Stimulated activated naive CD8-positive, alpha-beta T cell treated with anti-CD3 and anti-CD28 coated beads, Interleukin-15, Interleukin-2, amounts not matched to agents 100 ng/mL and 50 ng/mL, for 24 hours (primary cell): ENCODE results near the gene IL36B.
"Not testable (repeated sequence)": the region's sequence is repeated elsewhere in the genome, so short reads cannot be mapped to it uniquely, and the experiment has no call there.

Experiments used
- H3K27ac Mint-ChIP-seq: one replicate; pipeline ENCODE4 v1.8.0; 2021; ENCODE audit warnings: mild to moderate bottlenecking, mixed read lengths
- H3K27me3 Mint-ChIP-seq: one replicate; pipeline ENCODE4 v1.8.0; 2021; ENCODE audit warnings: mixed read lengths
- H3K36me3 Mint-ChIP-seq: one replicate; pipeline ENCODE4 v1.8.0; 2021; ENCODE audit warnings: low read depth, mixed read lengths
- H3K4me1 Mint-ChIP-seq: one replicate; pipeline ENCODE4 v1.8.0; 2021; ENCODE audit warnings: low read depth, mixed read lengths
- H3K4me3 Mint-ChIP-seq: one replicate; pipeline ENCODE4 v1.8.0; 2021; ENCODE audit warnings: mild to moderate bottlenecking, mixed read lengths
- H3K9me3 Mint-ChIP-seq: one replicate; pipeline ENCODE4 v1.8.0; 2021; ENCODE audit warnings: mixed read lengths

Gene IL36B

DNA sequence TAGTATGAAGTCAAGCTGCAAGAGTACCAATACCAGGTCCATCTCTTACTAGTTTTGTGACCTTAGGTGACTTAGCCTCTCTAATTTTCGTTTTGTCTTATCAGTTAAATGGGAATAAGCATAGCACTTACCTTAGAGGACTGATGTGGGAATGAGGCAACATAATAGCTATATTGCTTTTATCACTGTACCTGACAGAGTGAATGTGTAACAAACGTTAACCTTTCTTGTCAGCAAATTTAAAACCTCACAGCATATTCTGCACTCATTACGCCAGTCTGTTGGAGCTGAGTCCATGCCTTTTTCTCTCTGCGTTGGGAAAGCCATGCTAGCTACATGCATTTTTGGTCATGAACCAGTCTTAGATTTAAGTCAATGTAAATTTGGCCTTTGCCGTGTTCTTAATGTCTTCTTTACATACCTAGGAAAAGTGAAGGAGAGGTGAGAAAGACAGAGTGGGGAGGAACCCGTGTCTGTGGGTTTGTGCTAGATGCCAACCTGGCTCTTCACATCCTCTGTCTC, at the start of gene IL36B:
TSS of gene IL36B (minus strand) at position 472 of the 522 bp plus-strand sequence.
- Mint-ChIP-seq H3K27ac (no peak within 1 kb of the TSS), H3K9me3 (peaks cover 24% of the 10 kb centered on the region), H3K4me3 (no peak within 1 kb of the TSS), H3K27me3 (no peaks in the 10 kb centered on the region), H3K4me1 (peaks cover 17% of the 10 kb centered on the region), H3K36me3 (peaks cover 4% of the 10 kb centered on the region)

DNA sequence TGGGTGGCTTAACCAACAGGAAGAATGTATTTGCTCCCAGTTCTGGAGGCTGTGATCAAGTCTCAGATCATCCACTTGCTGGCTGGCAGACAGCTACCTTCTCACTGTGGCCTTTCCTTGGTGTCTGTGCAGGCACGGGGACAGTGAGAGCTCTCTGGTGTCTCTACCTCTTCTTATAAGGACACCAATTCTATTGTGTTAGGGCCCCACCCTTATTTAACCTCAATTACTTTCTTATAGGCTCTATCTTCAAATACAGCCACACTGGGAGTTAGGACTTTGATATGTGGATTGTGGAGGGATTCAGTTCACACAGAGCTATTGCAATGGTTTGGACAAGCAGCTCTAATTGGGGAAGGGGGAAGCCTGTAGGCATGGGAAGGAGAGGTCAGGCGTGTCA, 49.5 kb upstream of the IL36B start:
- H3K27ac Mint-ChIP-seq: peak overlapping the region; percentile 93
- peaks cover 3% of the 10 kb centered on the region for H3K27me3 Mint-ChIP-seq
- peaks cover 10% of the 10 kb centered on the region for H3K36me3 Mint-ChIP-seq
- H3K4me1 Mint-ChIP-seq: peaks cover 62% of the 10 kb centered on the region
- peaks cover 28% of the 10 kb centered on the region for H3K9me3 Mint-ChIP-seq
- no peak overlapping the region for H3K4me3 Mint-ChIP-seq

DNA sequence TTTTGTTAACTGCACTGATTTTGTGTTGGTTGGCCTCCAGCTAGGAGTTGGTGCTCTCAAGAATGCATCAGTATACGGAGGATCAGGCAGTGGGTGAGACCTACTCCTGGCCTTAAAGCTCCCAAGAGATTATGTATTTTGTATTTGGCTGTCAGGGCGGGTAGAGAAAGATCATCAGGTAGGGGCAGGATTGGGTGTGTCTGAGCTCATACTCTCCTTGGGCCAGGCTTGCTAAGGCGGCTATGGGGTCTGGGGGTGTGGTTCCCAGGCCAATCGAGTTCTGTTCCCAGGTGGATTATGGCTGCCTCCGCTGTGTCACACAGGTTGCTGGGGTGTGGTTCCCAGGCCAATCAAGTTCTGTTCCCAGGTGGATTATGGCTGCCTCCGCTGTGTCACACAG, 45.9 kb upstream of the IL36B start:
- Mint-ChIP-seq H3K27me3 (no peaks in the 10 kb centered on the region), H3K4me3 (peak overlapping the region; percentile 10), H3K27ac (peak overlapping the region; percentile 71), H3K36me3 (peaks cover 10% of the 10 kb centered on the region), H3K9me3 (peaks cover 26% of the 10 kb centered on the region), H3K4me1 (peaks cover 40% of the 10 kb centered on the region)

DNA sequence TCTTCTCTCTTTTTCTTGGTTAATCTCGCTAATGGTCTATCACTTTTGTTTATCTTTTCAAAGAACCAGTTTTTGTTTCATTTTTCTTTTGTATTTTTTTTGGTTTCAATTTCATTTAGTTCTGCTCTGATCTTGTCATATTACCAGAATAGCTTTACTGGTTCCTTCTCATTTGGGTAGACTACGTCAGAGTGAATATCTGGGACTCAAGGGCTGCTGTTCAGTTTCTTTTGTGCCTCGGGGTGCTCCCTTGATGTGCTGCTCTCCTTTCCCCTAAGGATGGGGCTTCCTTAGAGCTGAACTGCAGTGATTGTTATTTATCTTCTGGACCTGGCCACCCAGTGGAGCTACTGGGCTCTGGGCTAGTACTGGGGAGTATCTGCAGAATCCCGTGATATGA, 45.4 kb upstream of the IL36B start:
- H3K9me3 Mint-ChIP-seq: peaks cover 25% of the 10 kb centered on the region
- H3K27me3 Mint-ChIP-seq: no peaks in the 10 kb centered on the region
- peaks cover 9% of the 10 kb centered on the region for H3K36me3 Mint-ChIP-seq
- H3K4me1 Mint-ChIP-seq: peaks cover 35% of the 10 kb centered on the region
- peak overlapping the region; percentile 10 for H3K4me3 Mint-ChIP-seq
- H3K27ac Mint-ChIP-seq: peak overlapping the region; percentile 71

DNA sequence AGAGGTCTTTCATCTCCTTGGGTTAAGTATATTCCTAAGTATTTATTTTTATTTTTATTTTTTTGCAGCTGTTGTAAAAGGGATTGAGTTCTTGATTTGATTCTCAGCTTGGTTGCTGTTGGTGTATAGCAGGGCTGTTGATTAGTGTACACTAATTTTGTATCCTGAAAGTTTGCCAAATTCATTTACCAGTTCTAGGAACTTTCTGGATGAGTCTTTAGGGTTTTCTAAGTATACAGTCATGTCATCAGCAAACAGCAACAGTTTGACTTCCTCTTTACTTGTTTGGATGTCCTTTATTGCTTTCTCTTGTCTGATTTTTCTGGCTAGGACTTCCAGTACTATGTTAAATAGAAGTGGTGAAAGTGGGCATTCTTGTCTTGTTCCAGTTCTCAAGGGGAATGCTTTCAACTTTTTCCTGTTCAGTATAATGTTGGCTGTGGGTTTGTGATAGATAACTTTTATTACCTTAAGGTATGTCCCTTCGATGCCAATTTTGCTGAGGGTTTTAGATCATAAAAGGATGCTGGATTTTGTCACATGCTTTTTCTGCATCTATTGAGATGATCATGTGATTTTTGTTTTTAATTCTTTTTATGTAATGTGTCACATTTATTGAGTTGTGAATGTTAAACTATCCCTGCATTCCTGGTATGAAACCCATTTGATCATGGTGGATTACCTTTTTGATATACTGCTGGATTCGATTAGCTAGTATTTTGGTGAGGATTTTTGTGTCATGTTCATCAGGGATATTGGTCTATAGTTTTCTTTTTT, 44.4 kb upstream of the IL36B start:
- not testable (repeated sequence) for H3K27me3 Mint-ChIP-seq, H3K27ac Mint-ChIP-seq, H3K36me3 Mint-ChIP-seq
- H3K4me1 Mint-ChIP-seq: peaks cover 25% of the 10 kb centered on the region
- peak overlapping the region; percentile 10 for H3K4me3 Mint-ChIP-seq
- peaks cover 15% of the 10 kb centered on the region for H3K9me3 Mint-ChIP-seq

DNA sequence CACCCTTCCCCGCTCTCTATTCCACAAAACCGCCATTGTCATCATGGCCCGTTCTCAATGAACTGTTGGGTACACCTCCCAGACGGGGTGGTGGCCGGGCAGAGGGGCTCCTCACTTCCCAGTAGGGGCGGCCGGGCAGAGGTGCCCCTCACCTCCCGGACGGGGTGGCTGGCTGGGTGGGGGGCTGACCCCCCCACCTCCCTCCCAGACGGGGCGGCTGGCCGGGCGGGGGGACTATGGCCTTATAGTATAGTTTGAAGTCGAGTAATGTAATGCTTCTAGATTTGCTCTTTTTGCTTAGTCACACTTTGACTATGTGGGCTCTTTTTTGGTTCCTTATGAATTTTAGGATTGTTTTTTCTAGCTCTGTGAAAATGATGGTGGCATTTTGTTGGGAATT, 43.6 kb upstream of the IL36B start:
- Mint-ChIP-seq H3K4me1 (peaks cover 22% of the 10 kb centered on the region), H3K9me3 (peaks cover 15% of the 10 kb centered on the region)
- not testable (repeated sequence) for H3K27me3 Mint-ChIP-seq, H3K27ac Mint-ChIP-seq, H3K4me3 Mint-ChIP-seq, H3K36me3 Mint-ChIP-seq

DNA sequence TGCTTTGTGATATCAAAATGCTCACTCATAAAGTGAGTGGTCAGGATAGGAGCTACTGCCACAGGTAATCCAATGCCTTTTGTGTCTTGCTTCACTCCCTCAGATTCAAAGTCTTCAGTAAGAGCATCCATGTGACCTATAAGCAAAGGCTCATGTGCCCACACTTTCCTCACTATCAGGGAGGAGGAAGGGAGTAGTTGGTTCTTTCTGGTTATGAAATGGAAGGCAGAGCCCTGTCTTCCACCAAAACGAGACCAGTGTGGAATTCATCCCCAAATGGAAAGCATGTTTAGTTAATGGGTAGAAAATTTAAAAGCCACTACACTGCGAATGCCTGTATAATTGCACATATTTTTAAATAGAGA, 40.9 kb upstream of the IL36B start:
- Mint-ChIP-seq H3K27ac (no peak overlapping the region), H3K4me1 (peaks cover 17% of the 10 kb centered on the region), H3K36me3 (peaks cover 4% of the 10 kb centered on the region), H3K9me3 (peaks cover 15% of the 10 kb centered on the region), H3K4me3 (no peak overlapping the region), H3K27me3 (no peaks in the 10 kb centered on the region)

DNA sequence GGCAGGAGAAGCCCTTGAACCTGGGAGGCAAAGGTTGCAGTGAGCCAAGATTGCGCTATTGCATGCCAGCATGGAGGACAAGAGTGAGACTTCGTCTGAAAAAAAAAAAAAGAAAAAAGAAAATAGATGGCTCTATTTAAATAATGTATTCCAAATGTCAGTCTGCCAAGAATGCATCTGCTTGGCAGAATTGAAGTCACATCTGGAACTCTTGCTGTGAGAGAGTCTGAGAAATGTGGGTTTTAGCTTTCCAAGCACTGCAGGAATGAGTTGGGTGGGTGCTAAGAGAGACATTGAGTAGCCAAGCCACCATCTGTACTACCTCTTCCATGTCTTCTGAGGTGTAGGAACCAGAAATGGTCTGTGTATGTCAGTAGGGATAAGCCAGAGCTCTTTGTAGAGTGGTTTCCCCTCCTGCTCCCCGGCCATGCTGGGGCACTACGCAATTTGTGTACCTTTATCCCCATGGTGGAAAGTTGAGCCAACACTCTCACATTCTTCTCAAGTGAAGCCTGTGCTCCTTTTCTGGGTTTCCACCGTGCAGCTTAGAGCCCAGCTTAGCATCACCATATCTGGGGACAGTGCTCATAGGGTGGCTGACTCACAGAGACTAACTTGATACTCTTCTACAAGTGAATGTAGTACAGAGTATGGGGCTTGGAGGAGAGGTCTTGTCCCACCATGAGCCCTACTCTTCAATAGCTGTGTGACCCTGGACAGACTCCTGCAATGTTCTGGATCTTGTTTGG, 40.4 kb upstream of the IL36B start:
- Mint-ChIP-seq H3K4me1 (peaks cover 12% of the 10 kb centered on the region), H3K4me3 (no peak overlapping the region), H3K9me3 (peaks cover 12% of the 10 kb centered on the region), H3K36me3 (peaks cover 4% of the 10 kb centered on the region), H3K27ac (no peak overlapping the region), H3K27me3 (no peaks in the 10 kb centered on the region)

DNA sequence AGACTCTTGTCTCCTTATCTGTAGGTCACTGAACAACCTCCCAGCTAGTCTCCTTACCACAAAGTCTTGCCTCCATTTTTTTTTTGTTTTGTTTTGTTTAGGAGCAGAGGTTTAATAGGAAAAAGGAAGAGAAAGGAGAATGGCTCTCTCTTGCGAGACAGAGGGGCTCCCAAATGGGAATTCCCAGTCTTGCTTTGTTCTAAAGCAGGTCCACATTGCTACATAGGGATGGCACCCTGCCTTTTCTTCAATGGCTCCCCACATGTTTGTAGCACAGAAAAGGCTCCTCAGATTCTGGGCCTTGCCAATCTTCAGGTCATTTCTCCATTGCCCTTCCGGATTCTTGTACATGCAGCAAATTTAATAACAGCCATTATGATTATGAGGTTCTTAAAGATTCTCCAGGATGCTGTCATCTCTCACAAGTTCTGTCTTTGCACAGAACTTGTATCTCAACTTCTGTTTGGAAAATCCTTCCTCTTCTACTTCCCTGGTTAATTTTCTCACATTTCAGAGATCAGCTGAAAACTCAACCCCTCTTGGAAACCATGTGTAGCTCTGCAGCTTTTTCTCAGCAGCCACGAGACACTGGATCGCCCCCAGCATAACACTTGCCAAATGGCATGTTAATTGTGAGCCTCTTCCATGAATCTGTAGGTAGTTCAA, 38.7 kb upstream of the IL36B start:
- no peaks in the 10 kb centered on the region for H3K27me3 Mint-ChIP-seq
- H3K4me3 Mint-ChIP-seq: no peak overlapping the region
- no peak overlapping the region for H3K27ac Mint-ChIP-seq
- peaks cover 6% of the 10 kb centered on the region for H3K9me3 Mint-ChIP-seq
- no peaks in the 10 kb centered on the region for H3K36me3 Mint-ChIP-seq
- H3K4me1 Mint-ChIP-seq: no peaks in the 10 kb centered on the region

DNA sequence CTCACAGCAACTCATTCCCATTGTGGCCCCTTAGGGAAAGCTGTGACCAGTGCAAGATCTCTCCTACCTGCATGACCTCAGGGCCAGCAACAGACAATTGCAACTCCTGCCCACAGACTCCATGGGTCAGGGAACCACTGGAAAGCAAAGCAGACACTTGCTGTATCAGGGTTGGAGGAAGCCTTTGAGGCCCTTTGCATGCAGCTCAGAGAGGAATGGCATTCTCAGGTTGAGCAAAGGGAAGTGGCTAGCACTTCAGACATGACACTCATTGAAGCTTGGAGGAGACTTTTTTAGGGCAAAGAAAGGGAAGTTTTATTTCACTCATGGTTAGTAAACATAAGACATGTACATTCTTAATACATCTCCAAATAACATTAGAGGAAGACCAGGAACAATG, 37.2 kb upstream of the IL36B start:
- Mint-ChIP-seq H3K27me3 (peaks cover 5% of the 10 kb centered on the region), H3K27ac (no peak overlapping the region), H3K36me3 (no peaks in the 10 kb centered on the region), H3K4me1 (peaks cover 8% of the 10 kb centered on the region), H3K4me3 (no peak overlapping the region), H3K9me3 (no peaks in the 10 kb centered on the region)

DNA sequence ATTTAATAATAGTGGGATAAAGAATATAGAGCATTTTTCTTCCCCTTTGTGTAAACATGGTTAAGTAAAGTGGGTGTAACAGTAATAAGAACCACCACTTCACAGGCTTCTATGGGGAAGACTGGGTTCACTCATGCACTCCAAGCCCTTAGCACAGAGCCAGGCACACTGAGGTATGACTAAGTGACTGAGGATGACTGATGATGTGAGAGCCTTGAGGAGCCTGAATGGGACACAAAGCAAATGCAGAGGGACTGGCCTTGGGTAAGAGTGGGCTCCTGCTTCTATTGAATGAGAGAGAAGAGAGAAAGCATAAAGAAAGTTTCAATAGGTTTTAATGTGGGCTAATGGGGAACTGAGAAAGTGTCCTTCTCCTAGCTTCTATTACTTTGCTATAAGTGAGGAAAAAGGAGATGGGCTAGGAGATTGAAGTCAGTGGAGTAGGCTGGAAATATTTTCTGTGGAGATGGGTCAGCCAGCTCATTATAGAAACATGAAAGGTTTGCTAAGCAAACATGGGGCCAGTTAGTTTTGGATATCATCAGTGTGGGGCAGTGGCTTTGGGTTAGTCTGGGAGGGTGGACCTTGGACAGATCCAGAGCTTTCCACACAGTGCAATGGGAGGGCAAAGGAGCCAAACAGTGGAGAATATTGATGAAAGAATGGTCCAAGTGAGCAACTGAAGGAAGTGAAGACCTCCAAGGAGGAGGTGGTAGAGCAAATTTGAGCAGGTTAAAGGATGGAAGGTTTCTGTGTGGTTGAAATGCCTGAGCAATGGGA, 35.7 kb upstream of the IL36B start:
- H3K4me3 Mint-ChIP-seq: no peak overlapping the region
- no peak overlapping the region for H3K27ac Mint-ChIP-seq
- no peaks in the 10 kb centered on the region for H3K36me3 Mint-ChIP-seq
- peaks cover 8% of the 10 kb centered on the region for H3K27me3 Mint-ChIP-seq
- no peaks in the 10 kb centered on the region for H3K9me3 Mint-ChIP-seq
- peaks cover 14% of the 10 kb centered on the region for H3K4me1 Mint-ChIP-seq

DNA sequence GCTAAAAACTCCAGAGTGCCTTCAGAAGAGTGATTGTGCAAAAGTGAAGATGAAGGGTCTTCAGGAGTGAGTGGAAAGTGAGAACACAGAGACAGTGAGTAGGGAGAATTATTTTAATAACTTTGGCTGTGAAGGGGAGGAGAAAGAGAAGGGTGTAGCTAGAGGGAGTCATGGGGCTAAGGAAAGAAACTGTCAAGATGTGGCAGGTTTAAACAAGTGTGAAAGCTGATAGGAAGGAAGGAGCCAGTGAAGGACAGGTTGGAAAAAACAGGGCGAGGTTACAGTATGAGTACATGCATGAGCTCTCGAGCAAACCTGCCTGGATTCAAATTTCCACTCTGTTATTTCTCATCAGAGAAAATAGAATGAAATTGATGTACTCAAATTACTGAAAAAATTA, 32.9 kb upstream of the IL36B start:
- Mint-ChIP-seq H3K4me1 (peaks cover 26% of the 10 kb centered on the region), H3K36me3 (no peaks in the 10 kb centered on the region), H3K27me3 (peaks cover 13% of the 10 kb centered on the region), H3K4me3 (no peak overlapping the region), H3K9me3 (no peaks in the 10 kb centered on the region), H3K27ac (no peak overlapping the region)

DNA sequence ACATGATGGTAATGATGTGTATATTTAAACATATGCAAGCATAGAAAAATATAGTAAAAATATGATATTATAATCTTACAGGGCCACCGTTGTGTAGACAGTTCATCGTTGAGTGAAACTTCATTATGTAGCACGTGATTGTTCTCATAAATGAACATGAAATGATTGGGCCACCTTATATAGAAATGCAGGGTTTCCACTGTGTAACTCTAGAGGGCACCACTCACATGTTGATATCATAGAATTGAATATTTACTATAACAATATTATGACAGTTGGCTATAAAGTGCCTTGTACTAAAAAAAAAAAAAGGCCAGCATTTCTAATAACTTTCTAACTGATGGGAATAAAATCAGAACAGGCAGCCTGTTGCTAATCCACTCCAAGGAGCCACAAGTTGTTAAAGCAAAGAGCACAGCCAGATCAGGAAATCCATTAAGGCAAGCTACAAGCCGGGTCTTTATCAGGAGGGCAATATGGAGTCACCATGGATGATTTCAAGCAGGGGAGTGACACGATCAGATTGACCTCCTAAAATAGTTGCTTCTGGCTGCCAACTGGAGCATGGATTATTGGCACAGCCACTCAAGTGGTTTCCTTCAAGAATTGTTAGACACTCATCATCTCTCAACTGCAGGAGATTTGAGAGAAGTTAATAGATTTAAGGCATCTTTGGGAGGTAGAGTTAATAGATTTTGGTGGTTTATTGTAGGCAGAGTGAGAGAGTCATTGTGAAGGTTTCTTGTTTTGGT, 31.8 kb upstream of the IL36B start:
- no peaks in the 10 kb centered on the region for H3K36me3 Mint-ChIP-seq
- no peaks in the 10 kb centered on the region for H3K9me3 Mint-ChIP-seq
- peaks cover 14% of the 10 kb centered on the region for H3K27me3 Mint-ChIP-seq
- H3K4me1 Mint-ChIP-seq: peaks cover 26% of the 10 kb centered on the region
- H3K4me3 Mint-ChIP-seq: no peak overlapping the region
- H3K27ac Mint-ChIP-seq: no peak overlapping the region

DNA sequence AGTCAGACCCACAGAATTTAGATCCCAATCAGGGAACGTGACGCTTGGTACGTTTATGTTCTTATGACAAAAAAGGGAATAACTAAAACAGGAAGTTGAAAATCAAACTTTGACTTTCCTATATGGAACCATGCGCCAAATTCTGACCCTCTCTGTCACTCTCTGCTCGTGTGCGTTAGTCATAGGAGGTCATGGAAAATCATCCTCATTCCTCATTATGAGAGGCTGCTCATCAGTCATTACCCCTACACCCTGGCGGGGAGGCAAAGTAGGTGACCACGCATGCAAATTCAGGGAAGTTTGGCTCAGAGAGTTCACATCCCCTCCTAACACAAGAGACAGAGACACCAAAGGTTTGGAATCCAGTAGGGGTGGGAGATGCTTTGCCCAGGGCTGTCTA, 30.6 kb upstream of the IL36B start:
- peak overlapping the region; percentile 85 for H3K27ac Mint-ChIP-seq
- no peaks in the 10 kb centered on the region for H3K36me3 Mint-ChIP-seq
- peak overlapping the region; percentile 1 for H3K4me3 Mint-ChIP-seq
- peaks cover 14% of the 10 kb centered on the region for H3K27me3 Mint-ChIP-seq
- H3K9me3 Mint-ChIP-seq: no peaks in the 10 kb centered on the region
- H3K4me1 Mint-ChIP-seq: peaks cover 26% of the 10 kb centered on the region
